Transverse colon (tissue), 4 donors: Measurements from ENCODE around the gene CCT6A.

Experiments
- POLR2A ChIP-seq: fragments of 450-650 bp; IDR thresholded peaks from one replicate; pipeline ENCODE4 v1.6.1; 2016; ENCODE audit warnings: antibody characterized with exemption, mild to moderate bottlenecking, moderate library complexity
- POLR2AphosphoS5 ChIP-seq, 3 donors: sonication (generic); formaldehyde crosslinking; IDR thresholded peaks; one replicate each; pipeline ENCODE4 v1.6.1; 2016; ENCODE audit warnings: antibody characterized with exemption in 3 of 3
- TF ChIP-seq, protein P1 (sequence below), 5 experiments: fragments of 200-600 bp in 3 of 5; fragments of 450-650 bp in 2 of 5; sonication (generic) in 3 of 5; IDR thresholded peaks; 1 replicate in 2 of 5; 2 replicates in 3 of 5; pipeline ENCODE4 v1.5.1; 2016 to 2017; ENCODE audit warnings: antibody characterized with exemption in 5 of 5, inconsistent platforms in 3 of 5, mild to moderate bottlenecking in 2 of 5, moderate library complexity in 1 of 5

DNA sequence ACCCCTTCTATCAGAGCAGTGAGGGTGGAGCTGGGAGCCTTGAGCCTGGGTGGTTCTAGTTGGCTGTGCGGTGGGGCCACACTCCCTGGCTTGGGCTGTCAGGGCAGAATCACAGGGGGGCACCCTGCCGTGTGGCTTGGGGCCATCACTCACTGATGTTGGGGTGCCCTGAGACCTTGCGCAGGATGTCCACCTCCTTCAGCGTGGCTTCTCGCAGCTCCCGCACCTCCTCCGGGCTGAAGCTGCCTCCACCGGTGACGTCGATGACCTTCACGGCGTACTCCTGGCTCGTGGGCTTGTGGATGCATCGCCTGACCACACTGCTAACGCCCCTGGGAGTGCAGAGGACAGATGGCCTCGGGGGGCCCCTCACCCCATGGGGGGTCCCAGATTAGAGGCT lies 35.9 kb downstream of the CCT6A start:
- TF ChIP-seq POLR2A (no peak), POLR2AphosphoS5 (IDR thresholded peaks at IDR 0.05) (no peak)
- TF ChIP-seq, protein P1, sequence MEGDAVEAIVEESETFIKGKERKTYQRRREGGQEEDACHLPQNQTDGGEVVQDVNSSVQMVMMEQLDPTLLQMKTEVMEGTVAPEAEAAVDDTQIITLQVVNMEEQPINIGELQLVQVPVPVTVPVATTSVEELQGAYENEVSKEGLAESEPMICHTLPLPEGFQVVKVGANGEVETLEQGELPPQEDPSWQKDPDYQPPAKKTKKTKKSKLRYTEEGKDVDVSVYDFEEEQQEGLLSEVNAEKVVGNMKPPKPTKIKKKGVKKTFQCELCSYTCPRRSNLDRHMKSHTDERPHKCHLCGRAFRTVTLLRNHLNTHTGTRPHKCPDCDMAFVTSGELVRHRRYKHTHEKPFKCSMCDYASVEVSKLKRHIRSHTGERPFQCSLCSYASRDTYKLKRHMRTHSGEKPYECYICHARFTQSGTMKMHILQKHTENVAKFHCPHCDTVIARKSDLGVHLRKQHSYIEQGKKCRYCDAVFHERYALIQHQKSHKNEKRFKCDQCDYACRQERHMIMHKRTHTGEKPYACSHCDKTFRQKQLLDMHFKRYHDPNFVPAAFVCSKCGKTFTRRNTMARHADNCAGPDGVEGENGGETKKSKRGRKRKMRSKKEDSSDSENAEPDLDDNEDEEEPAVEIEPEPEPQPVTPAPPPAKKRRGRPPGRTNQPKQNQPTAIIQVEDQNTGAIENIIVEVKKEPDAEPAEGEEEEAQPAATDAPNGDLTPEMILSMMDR (IDR thresholded peaks at IDR 0.05), result no peak
